HG02870 (cell line): ENCODE results near the gene BOLA3.
"Not testable (repeated sequence)": the region's sequence is repeated elsewhere in the genome, so short reads cannot be mapped to it uniquely, and the experiment has no call there.

Experiments used
- ATAC-seq: cut with Tn5 transposase; IDR thresholded peaks from one replicate; pipeline ENCODE4 v1.9.1; 2021; ENCODE audit warnings: mild to moderate bottlenecking, moderate library complexity; ENCODE audit not compliant: unreplicated experiment

Gene BOLA3

DNA sequence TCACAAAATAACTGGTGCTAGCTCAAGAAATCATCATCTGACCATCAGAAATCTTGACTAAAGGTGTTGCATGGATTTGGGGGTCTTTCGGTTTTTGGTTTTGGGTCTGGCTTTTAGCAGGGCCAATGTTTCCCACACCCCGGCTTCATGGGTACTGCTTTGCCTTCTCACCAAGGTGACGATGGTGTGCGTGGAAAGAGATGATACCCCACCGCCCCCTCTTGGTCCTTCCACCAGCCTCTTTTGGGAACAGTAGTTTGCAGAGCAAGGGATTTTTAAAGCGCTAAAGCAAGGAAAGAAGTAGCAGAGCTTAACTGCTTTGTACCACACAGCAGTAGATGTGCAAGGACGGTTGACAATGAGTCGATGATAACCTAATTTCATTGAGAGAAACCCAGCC lies 42.3 kb downstream of the BOLA3 start:
- ATAC-seq, result no peak

DNA sequence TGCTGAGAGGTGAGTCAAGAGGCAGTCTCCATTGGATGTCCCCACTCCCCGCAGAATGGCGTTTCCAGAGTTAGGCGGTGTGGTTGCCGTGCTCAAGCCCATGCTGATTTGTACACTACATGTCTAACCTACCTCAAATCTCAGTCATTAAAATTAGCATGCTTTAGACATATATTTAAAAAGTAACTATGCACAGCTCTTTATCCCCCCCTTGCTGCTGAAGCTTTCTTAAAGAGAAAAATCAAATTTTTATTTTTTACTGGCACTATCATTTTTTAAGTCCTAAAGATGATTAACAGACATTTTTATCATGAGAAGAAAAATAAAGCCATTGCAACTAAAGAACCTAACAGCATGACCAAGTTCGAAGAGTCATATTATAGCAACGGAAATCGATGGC lies 42.9 kb downstream of the BOLA3 start:
- no peak for ATAC-seq

DNA sequence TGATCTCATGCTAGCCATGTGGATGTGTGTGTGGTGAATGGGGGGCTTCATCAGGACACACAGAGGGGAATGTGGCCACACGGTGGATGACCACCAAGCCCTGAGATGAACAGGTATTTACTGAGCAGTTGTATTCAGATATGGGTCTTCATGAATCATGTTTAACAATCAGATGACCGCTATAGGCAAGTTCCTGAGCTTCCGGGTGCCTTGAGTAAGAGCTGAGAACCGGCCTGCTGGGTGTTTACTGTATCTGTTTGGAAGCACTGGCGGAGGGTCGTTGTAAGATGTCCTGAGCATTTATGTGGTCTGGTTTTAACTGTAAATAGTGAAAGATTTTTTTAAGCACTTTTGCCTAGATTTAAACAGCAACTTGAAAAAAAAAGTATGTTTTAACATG lies 43.9 kb downstream of the BOLA3 start:
- no peak for ATAC-seq

- no peak for ATAC-seq
These were observed 45.2 kb downstream of the BOLA3 start for GRCh38 chr2:74102516-74102915.

- ATAC-seq, result no peak
These were observed 46.0 kb downstream of the BOLA3 start for GRCh38 chr2:74101574-74102300.

DNA sequence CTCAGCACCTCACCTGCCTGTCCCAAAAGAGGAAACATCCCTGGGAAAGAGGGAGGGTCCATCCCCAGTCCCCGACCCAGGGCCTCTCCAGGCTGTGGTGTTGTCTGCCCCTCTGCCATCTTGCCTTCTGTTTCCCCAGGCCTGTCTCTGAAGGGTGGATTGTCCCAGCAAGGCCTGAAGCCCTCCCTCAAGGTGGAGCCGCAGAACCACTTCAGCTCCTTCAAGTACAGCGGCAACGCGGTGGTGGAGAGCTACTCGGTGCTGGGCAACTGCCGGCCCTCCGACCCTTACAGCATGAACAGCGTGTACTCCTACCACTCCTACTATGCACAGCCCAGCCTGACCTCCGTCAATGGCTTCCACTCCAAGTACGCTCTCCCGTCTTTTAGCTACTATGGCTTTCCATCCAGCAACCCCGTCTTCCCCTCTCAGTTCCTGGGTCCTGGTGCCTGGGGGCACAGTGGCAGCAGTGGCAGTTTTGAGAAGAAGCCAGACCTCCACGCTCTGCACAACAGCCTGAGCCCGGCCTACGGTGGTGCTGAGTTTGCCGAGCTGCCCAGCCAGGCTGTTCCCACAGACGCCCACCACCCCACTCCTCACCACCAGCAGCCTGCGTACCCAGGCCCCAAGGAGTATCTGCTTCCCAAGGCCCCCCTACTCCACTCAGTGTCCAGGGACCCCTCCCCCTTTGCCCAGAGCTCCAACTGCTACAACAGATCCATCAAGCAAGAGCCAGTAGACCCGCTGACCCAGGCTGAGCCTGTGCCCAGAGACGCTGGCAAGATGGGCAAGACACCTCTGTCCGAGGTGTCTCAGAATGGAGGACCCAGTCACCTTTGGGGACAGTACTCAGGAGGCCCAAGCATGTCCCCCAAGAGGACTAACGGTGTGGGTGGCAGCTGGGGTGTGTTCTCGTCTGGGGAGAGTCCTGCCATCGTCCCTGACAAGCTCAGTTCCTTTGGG lies 47.2 kb downstream of the BOLA3 start:
- no peak for ATAC-seq

- no peak for ATAC-seq
These were observed 47.9 kb downstream of the BOLA3 start for GRCh38 chr2:74099835-74100234.

- no peak for ATAC-seq
These were observed 48.4 kb downstream of the BOLA3 start for GRCh38 chr2:74099271-74099670.

- no peak for ATAC-seq
These were observed 50.1 kb downstream of the BOLA3 start for GRCh38 chr2:74097574-74097973.

GRCh38 chr2:74096052-74096451 lies 51.7 kb downstream of the BOLA3 start:
- no peak for ATAC-seq

GRCh38 chr2:74095632-74096031 lies 52.1 kb downstream of the BOLA3 start:
- ATAC-seq, result no peak

- no peak for ATAC-seq
These were observed 53.4 kb downstream of the BOLA3 start for GRCh38 chr2:74094291-74094690.

GRCh38 chr2:74093840-74094239 lies 53.9 kb downstream of the BOLA3 start:
- ATAC-seq, result no peak

- ATAC-seq, result no peak
These were observed 54.3 kb downstream of the BOLA3 start for GRCh38 chr2:74093426-74093825.

- ATAC-seq, result no peak
These were observed 55.4 kb downstream of the BOLA3 start for GRCh38 chr2:74092275-74092674.

DNA sequence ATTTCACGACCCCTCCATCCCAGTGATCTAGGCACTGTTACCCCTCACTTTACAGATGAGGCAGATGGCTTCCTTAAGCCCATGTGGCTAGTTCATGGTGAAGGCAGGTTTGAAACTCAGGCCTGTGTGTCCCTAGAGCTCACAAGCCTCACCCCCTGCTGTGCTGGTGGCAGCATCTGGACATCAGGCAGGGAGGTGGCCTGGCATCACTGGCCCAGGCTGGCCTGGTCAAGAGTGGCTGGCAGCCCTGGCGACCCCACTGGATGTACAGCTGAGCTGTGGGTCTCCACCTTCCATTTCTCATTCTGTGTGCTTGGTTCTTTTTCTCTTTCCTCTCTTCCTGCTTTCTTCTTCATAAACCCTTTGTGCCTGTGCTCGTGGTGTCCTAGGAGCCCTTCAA lies 56.3 kb downstream of the BOLA3 start:
- no peak for ATAC-seq

GRCh38 chr2:74089816-74090745 lies 57.6 kb downstream of the BOLA3 start:
- no peak for ATAC-seq

DNA sequence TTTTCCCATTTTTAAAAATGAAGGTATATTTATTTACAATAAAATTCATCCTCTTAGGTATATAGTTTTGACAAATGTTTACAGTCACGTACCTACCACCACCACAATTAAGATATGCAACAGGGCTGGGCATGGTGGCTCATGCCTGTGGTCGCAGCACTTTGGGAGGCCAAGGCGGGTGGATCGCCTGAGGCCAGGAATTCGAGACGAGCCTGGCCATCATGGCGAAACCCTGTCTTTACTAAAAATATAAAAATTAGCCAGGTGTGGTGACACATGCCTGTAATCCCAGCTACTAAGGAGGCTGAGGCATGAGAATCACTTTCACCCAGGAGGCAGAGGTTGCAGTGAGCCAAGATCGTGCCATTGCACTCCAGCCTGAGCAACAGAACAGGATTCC lies 59.0 kb downstream of the BOLA3 start:
- not testable (repeated sequence) for ATAC-seq

- ATAC-seq, result no peak
These were observed 60.0 kb downstream of the BOLA3 start for GRCh38 chr2:74087696-74088095.

DNA sequence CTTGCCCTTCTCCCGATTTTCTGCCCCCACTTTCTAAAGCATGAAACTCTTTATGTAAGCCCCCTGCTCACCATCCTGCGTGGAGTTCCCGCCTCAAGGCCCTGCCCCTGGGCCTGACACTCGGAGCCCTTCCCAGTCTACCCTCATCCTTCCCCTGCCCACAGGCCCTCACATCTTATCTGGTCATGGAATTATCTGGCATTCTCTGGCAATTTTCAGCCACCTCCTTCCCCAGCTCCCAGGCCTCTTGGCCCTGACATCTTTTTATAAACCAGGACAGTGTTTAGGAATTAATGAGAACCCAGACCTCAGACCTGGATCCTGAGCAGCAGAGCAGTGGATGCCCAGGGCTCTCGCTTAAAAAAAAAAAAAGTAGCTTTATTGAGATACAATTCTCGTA lies 61.7 kb downstream of the BOLA3 start:
- no peak for ATAC-seq
